ENCODE data around the gene SLC4A2. TPM values are rescaled to one million over a fixed set of nuclear protein-coding genes. Genes with fewer than 3 reads are reported as not detected.

SLC4A2 gene
- total and polyA plus RNA-seq, 2 of the 8 experiments (the other 6 are each of a cell fraction or from before 2014, with no cell fraction given), result 72.6 to 147 TPM

GRCh38 chr7:151028948-151029501 lies 30.4 kb upstream of the SLC4A2 start:
- Histone ChIP-seq H3K23me2 (ENCODE audit: low read depth, low read length) (peaks cover 3% of the 10 kb centered on the region; the same call in 1 of the 2 replicates), H3K9ac (replicated peaks in 1 of 4; ENCODE audit: extremely low read depth in 1 of 4, low read depth in 3 of 4, low read length in 3 of 4) (no peak overlapping the region), H3K27me3 (replicated peaks in 1 of 4; ENCODE audit: control insufficient read depth in 3 of 4, extremely low read depth in 1 of 4, insufficient read depth in 3 of 4, low read length in 3 of 4) (peaks cover 0 to 4% (median 0%) of the 10 kb centered on the region in 4 experiments; a peak in 2 of 7 replicates), H3K4me1 (replicated peaks in 1 of 4; ENCODE audit: control insufficient read depth in 3 of 4, insufficient read depth in 4 of 4, low read length in 3 of 4) (peaks cover 0 to 4% (median 2%) of the 10 kb centered on the region in 4 experiments; a peak in 2 of 7 replicates), H3K9me3 (ENCODE audit: insufficient read depth in 2 of 2, low read depth in 1 of 2, low read length in 1 of 2) (no peaks in the 10 kb centered on the region), H3K27ac (ENCODE audit: low read depth, low read length) (no peak overlapping the region), H3K4me2 (ENCODE audit: insufficient read depth in 1 of 2, low read depth in 2 of 2, low read length in 2 of 2) (peak overlapping the region; percentile 70 to 90), H4K5ac (ENCODE audit: insufficient read length, low read depth, low read length) (no peak overlapping the region), H2BK5ac (ENCODE audit: low read depth, low read length) (no peak overlapping the region), H3K14ac (ENCODE audit: insufficient read length) (no peak overlapping the region), H4K20me1 (replicated peaks in 1 of 2; ENCODE audit: control insufficient read depth in 1 of 2, insufficient read depth in 2 of 2, low read length in 2 of 2) (peaks cover 0 to 2% of the 10 kb centered on the region in 2 experiments), H2BK15ac (ENCODE audit: low read length) (no peak overlapping the region), H2BK12ac (ENCODE audit: low read depth, low read length) (no peak overlapping the region), H3K79me2 (ENCODE audit: control insufficient read depth in 1 of 2, insufficient read depth in 2 of 2, low read length in 2 of 2) (no peaks in the 10 kb centered on the region), H4K8ac (ENCODE audit: extremely low read depth, insufficient read depth, low read length) (no peak overlapping the region), H3K36me3 (ENCODE audit: control insufficient read depth in 2 of 4, insufficient read depth in 4 of 4, low read length in 3 of 4) (no peaks in the 10 kb centered on the region), H3K18ac (ENCODE audit: extremely low read depth, low read length) (no peak overlapping the region), H2BK120ac (replicated peaks; ENCODE audit: low read depth, low read length) (no peak overlapping the region), H3K4ac (replicated peaks; ENCODE audit: insufficient read length, low read depth, low read length) (no peak overlapping the region), H3K79me1 (ENCODE audit: low read depth, low read length) (no peaks in the 10 kb centered on the region; the same call in 1 of the 2 replicates), H3K4me3 (ENCODE audit: extremely low read depth in 1 of 4, insufficient read depth in 2 of 4, low read depth in 3 of 4, low read length in 4 of 4) (peak overlapping the region; percentile 66 to 97 (median 80)), H2AFZ (ENCODE audit: low read length) (no peak overlapping the region), H3K56ac (replicated peaks; ENCODE audit: insufficient read length, low read depth, low read length) (no peak overlapping the region), H2AK5ac (ENCODE audit: low read depth, low read length) (no peak overlapping the region), H2BK20ac (ENCODE audit: low read length) (no peak overlapping the region), H3K23ac (ENCODE audit: insufficient read length) (no peak overlapping the region), H4K91ac (replicated peaks; ENCODE audit: insufficient read length, low read length) (no peak overlapping the region)
- 71% methylated on average over 15 of the region's 17 CpGs; no CpG with 5 or more reads in 1 of the 2 experiments for WGBS, 2 experiments (ENCODE audit: extremely low coverage in 1 of 2, insufficient coverage in 1 of 2, insufficient read length in 1 of 2, insufficient replicate concordance in 2 of 2, low coverage in 1 of 2, low lambda C conversion rate in 2 of 2, missing lambda C conversion rate in 1 of 2)
- DNase-seq (ENCODE audit: low read depth in 1 of 2, low spot score in 2 of 2) (no peak), FAIRE-seq (no peak)
- POLR2A ChIA-PET (ENCODE audit: partially characterized antibody), result interaction anchor here (0.6 to 3.2 kb wide), 10 partner anchors 11 to 82 kb away, joined by 3 to 18 read pairs (median 3); partner anchors contain the start of gene CDK5
- TF ChIP-seq, protein P1, sequence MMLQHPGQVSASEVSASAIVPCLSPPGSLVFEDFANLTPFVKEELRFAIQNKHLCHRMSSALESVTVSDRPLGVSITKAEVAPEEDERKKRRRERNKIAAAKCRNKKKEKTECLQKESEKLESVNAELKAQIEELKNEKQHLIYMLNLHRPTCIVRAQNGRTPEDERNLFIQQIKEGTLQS (IDR thresholded peaks at IDR 0.05; ENCODE audit: insufficient read depth, low read depth, low read length), result no peak
- CTCF ChIA-PET (ENCODE audit: partially characterized antibody), result interaction anchor here (0.7 to 2.7 kb wide), 12 partner anchors 10 to 83 kb away, joined by 3 to 24 read pairs (median 4); partner anchors contain the start of gene CDK5

Measured in H1 (cell line).